Occipital lobe (tissue), 2 donors: ENCODE results near the gene OSM. TPM values are rescaled to one million over a fixed set of nuclear protein-coding genes. Genes with fewer than 3 reads are reported as not detected.
"Not testable (repeated sequence)": the region's sequence is repeated elsewhere in the genome, so short reads cannot be mapped to it uniquely, and the experiment has no call there.

ENCODE experiments used
- DNase-seq: peaks from one replicate; lab custom pipeline; 2025; lab: John Stamatoyannopoulos, UW
- total RNA-seq: library from RNA; depleted of rRNA; stranded (reverse); fragments of >200 nt; gene quantifications from one replicate; pipeline ENCODE4 v1.2.3, GENCODE V29; 2014

OSM gene
- total RNA-seq, 1 donor from 2014 or later = 0.31 TPM

DNA sequence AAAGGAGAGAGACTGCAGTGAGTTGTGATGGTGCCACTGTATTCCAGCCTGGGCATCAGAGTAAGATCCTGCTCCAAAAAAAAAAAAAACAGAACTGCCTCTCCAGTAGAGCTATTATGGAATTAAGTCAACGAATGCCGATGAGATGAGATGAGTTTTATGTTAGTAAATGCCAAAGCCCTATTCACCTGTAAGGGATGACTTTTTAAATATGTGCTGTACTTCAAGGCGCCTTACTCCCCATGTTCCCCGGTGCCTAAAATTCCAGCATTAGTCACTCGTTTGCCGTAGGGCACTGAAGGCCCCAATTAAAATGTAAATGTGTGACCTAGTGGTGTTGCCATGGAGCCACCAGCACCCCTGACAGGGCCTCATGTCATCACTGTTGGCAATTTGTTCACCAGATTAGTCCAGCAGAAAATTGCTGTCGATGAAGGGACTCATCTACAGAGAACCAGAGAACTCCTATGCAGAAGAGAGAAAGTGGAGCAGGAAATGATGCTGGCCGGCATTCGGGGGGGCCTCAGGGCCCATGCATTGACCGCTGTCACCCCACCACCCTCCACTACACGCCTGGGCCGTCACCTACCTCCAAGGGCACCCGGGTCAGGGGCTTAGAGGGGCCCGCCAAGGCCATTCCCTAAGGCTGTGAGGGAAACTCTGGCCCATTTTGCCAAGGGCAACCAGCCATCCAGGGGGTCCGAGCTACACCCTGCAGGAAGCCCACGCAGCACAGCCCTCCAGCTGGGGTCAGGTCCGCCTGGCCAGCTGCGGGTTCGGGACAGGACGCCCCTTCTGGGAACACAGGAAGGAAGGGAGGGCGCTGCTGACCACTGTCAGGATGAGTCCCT, 37.9 kb downstream of the OSM start:
- no peak for DNase-seq

DNA sequence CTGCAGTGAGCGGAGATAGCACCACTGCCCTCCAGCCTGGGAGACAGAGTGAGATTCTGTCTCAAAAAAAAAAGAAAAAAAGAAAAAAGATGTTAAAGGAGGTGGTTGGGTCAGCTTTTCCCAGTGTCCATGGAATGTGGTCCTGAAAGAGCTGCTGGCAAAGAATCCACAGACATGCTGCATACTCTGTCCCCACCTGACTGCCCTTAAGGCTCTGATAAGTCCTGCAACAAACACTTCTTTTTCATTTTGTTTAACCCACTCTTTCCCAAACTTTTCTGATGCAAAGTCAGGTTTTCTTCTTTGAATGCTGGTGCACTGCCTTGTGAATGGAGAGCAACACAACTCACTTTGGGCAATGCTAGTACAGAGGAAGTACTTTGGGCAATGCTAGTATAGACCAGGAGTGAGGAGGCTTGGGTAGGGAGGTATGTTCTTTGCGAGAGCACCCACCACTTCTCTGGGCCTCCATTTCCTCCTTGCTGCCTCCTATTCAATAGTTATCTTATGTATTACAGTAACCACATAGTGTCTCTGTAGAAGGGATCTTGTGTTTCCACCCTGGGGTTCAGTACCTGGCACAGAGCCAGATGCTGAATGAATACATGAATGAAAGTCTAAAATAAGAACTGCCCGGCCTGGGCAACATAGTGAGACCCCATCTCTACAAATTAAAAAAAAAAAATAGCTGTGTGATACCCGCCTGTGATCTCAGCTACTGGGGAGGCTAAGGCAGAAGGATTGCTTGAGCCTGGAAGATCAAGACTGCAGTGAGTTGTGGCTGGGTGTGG, 39.0 kb downstream of the OSM start:
- DNase-seq = no peak

DNA sequence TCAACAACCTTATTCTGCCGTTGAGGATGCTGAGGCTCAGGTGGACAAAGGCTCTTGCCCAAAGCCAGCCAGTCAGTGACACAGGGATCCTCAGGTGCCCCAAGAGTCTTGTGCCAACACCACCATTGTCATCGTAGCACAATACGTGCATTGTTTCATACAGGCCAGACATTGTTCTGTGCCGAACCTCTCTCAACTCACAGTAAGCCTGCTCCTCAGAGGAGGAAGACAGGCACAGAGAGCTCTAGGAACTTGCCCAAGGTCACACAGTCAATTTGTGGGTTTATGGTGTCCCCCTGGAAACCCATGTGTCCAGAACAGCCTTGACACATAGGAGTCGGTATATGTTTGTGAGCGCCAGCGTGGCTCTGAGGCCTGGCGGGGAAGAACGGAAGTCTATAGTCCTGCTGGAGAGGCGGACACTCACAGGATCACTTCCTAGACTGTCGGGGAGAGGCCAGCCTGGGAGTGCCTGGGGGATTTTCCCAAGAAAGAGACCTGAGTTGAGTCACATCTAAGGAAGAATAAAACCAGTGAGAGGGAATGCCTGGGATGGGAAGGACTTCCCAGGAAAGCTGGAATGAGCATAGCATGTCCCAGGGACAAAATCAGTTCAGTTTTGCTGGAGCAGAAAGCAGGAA, 40.3 kb downstream of the OSM start:
- DNase-seq = no peak

DNA sequence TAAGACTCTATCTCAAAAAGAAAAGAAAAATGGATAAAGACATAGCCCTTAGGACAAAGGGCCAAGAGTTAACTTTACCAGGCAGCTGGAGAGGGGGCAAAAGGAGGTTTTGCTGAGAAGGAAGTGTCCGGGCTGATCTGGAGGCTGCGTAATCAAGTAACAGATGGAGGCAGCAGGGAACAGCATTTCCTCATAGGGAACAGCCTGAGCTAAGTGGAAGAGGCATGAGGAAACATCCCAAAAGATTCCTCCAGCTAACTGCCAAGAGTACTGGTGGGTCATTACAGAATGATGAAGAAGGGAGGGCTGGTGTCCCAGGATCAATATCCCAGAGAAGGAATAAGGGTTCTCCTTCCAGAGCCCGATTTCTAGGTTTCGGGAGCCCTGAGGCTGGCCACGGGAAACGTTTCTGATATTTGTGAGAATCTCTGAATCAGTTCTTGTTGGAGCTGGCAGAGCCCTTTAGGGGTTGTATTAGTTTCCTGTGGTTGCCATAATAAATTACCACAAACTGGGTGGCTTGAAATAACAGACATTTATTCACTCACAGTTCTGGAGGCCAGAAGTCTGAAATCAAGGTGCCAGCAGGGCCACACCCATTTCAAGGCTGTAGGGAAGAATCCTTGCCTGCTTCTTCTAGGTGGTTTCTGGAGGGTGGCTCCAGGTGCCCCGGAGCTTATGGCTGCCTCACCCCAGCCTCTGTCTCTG, 41.3 kb downstream of the OSM start:
- no peak for DNase-seq

DNA sequence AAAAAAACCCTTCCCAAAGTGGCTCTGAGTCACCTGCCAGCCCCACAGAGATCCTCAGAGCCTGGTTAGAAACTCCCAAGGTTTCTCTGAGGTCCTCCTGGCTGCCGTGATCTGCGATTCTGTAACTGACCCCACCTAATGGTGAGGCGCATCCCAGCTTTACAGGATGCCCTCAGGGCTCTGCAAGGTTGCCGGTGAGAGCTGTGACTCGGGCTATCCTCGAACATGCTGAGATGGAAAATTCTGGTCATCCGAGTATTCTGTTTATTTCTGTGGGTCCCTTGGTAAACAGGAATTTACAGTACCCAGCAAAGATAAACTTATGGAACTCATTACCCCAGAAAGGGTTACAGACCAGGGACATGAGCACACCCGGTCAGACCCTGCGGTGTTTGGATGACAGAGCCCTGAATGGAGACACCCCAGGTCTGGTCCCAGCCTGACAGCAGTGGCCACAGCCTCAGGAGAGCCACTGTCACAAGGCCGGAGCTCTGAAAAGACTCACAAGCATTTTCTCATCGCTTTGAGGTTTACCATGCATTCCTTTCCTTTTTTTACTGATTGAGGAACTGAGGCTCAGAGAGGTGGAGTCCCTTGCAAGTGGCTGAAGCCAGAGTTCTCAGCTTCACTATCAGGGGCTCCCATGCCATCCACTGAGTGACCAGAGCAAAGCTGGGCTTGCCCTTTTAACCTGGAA, 42.3 kb downstream of the OSM start:
- no peak for DNase-seq

DNA sequence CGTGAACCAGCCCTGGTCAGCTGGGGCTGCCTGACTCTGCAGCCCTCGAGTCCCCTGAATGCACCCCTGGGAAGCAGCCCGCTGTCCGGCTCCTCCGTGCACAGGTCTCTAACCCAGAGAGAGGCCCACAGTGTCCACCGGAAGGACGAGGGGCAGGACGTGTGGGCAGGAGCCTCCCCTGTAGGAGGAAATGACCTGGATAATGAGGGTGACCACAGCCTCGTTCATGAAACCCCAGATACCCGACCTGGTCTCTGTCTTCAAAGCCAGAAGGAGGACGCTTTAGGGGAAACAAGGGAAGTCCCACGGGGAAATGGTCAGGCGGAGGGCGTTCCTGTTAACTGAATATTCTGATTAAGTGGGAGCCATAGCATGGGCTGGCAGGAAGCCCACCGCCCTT, 43.3 kb downstream of the OSM start:
- DNase-seq = no peak

DNA sequence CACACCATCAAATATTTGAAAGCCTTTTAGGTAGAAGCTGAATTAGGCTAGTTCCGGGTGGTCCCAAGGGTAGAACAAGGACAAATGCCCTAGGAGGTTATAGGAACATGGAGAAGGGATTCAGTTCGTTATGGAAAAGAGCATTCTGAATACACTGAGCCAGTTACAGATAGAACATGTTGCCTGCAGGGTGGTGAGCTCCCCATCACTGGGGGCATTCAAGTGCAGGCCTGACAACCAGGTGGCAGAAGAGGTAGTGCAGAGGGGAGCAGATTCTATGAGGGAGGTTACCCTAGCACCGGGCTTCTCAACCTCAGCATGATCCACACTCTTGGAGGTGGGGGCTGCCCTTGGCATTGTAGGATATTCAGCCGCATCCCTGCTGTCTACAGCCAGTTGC, 44.3 kb downstream of the OSM start:
- DNase-seq = no peak

DNA sequence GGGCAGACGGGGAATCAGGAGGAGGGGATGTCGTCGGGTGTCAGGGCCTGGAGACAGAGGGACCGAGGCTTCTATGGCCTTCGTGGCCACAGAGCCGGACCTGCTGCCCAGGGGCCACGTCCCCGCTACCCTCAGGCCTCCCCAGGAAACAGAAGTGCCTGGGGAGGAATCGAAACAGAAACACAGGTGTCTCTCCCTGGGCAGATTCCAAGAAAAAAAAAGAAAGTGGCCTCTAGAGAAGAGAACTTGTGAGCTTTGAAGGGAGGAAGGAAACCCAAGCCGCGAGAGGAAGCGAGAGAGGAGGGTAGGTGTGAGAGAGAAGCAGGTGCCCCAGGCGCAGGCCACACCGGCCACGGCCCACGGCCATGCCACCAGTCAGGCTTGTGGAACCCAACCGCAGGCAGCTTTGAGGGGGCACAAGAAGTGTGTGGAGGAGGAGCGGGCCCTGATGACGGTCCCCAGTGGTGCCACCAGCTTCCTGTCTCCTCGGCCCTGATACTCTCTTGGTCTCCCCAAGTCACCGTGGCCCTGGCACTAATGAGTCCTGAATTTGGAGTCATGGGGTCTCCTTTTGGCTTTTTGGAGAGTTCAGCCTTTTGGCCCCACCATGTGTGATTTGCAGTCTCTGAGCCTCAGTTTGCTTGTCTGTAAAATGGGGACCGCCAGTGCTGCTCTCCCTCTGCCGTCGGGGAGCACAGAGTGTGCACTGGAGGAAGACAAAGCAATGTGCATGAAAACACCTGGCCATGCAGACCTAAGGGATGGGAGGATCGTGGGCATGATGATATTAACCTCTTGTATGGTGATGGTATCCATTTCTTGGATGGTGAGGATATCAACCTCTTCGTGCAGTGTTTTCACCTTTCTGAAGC, 45.3 kb downstream of the OSM start:
- DNase-seq = no peak

DNA sequence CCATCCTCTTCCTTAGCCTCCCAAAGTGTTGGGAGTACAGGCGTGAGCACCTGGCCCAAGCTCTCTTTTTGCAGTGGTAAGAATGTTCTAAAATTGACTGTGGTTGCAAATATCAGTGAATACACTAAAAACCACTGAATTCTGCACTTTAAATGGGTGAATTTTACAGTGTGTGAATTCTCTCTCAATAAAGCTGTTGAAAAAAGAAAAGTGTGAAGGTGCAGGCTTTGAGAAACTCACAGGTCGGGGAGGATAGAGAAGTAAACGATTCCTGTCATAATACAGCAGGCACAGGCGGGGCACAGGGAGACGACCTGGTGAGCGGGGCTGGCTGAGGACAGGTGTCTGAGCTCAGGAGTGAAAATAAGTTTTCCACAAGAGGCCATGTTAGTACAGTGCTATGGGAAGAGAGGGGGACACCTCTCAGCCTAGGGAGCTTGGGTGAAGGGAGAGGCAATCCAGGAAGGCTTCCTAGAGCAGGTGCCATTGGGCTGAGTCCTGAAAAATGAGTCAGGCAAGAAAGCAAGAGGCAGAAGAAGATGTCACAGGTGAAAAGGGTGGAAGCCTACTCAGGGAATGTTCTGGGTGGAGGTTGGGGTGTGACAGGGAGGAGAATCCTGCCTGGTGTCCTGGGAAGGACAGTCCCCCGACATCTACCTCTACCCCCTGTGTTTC, 46.2 kb downstream of the OSM start:
- no peak for DNase-seq

DNA sequence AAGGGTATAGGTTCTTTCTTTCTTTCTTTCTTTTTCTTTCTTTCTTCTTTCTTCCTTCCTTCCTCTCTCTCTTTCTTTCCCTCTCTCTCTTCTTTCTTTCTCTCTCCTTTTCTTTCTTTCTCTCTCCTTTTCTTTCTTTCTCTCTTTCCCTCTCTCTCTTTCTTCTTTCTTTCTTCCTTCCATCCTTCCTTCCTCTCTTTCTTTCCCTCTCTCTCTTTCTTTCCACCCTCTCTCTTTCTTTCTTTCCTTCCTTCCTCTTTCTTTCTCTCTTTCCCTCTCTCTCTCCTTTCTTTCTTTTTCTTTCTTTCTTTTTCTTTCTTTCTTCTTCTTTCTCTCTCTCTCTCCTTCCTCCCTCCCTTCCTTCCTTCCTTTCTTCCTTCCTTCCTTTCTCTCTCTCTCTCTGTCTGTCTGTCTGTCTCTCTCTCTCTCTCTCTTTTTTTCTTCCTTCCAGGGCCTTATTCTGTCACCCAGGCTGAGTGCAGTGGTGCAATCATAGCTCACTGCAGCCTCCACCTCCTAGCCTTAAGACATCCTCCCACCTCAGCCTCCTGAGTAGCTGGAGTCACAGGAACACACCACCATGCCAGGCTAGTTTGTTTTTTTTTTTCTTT, 46.9 kb downstream of the OSM start:
- DNase-seq = no peak

DNA sequence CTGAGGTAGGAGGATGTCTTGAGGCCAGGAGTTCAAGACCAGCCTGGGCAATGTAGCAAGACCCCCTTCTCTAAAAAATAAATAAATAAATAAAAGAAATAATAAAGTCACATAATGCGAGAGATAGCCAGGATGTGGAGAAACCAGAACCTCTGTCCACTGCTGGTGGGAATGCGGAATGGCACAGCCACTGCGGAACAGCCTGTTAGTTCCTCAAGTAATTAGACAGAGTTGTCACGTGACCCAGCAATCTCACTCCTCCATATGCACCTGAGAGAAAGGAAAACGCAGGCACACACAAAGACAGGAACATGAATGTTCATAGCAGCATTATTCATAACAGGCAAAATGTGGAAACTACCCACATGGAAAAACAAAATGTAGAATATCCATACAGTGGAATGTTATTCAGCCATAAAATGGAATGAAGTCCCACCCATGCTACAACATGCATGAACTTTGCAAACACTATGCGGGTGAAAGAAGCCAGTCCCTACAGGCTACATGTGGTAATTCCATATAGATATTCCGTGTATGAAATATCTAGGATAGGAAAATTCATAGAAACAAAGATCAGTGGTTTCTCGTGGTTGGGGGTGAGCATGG, 47.5 kb downstream of the OSM start:
- no peak for DNase-seq

DNA sequence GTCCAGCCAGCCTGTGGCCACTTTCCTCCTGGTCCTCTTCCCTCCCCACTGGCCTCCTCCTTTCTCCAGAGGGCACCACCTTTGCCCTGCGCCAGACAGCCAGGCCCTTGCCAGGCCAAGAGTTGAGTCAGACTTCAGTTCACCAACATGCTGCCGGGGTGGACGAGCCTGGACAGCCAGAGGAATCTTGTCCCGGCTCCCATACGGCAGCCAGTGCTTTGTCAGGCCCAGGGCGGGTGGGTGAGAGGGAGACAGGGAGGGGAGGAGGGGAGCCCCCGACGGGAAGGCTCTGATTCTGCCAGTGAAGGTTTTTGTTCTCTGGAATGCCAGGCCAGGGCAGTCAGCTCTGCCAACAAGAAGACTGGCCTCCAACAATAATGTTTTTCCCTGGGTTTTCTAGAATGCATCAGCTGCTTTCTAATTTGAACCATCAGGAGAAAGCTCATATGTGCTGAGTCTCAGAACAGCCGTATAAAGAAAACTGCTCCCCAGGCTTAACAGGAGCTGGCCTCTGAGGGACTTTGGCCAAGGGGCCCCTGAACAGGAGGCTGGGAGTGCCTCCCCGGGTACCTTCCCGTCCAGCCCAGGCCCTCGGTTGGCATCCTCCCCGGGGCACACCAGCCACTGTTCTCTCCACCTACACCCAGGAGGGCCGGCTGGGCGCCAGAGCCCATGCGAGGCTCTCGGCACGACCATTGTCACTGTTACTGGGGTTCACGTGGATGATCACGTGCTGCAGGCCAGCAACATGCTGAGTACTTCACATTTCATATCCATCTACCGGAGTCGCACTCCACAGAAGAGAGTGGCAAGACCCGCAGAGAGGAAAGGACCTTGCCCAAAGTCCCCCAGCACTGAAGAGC, 48.7 kb downstream of the OSM start:
- peak; percentile 26 for DNase-seq

DNA sequence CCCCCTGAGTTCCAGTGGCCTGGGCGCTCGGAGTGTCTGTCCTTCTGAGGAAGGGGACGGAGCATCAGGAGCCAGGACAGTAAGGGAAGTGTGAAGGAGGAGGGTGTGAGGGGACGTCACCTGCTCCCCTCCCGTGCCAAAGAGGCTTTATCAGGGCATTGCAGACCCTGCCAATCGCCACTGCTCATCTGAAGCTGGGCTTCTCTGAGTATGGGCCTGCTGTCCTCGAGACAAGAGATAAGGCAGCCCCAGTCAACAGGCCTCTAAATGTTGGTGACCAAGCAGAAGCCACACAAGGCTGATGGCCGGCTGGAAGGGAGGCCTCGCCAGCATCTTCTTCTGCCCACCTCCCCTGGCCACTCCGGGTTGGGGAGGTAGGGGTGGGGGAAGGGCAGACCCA, 49.9 kb downstream of the OSM start:
- no peak for DNase-seq

DNA sequence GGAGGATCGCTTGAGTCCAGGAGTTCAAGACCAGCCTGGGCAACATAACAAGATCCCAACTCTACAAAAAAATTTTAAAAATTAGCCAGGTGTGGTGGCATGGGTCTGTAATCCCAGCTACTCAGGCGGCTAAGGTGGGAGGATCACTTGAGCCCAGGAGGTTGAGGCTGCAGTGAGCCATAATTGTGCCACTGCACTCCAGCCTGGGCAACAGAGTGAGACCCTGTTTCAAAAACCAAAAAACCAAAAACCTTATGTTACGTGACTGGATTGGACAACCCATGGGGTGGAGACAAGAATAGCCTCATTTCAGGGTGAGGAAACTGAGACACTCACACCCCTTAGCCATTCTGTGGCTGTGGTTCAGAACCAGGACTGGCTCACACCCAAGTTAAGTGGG, 50.4 kb downstream of the OSM start:
- DNase-seq = not testable (repeated sequence)

DNA sequence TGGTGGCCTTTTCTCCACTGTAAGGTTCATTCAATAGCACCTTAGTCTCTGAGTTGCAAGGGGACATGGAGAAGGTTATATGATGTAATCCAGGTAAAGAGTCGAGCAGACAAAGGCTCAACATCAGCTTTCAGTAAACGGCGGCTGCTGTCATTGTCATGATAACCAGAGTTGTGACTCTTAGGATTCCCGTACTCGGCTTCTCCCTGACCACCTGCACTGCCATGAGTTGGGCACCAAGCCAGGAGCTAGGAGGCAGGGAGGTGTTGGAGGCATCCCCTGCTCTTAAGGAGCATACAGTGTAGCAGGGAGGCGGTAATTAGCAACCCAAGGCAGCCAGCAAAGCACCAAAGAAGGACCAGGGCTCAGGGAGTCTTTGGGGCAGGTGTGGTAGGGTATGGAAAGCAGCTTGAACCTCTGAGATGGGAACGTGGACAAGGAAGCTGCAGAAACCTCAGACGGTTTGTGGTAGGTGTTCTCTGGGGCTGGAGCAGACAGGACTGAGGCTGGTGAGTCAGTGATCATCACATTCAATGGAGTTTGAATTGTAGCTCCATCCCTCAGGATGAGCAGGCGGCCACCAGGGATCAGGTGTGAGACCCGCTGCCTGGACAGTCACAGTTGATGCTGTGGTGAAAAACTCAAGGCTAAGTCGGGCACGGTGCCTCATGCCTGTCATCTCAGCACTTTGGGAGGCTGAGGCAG, 51.8 kb downstream of the OSM start:
- no peak for DNase-seq

DNA sequence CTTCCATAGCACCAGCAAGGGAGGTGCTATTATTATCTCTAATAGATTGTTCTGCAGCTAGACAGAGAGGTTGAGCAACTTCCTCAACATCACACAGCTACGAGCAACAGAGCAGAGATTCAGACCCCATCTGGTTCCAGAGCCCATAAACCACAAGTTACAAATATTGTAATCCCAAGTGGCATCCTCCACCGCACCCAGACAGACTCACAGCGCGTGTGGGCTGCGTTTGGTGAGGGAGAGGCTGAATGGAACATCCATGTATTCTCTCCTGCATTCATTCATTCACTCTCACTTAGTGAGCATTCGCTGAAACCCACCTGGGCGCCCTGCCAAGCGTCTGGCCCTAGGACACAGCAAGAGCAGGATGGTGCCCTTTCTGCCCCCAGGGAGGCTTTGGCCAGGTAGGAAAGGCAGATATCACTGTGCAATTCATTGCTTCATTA, 53.6 kb downstream of the OSM start:
- DNase-seq = no peak
